Smooth muscle cell of the brain vasculature (primary cell): Measurements from ENCODE around the gene TULP1.
"Not testable (repeated sequence)": the region's sequence is repeated elsewhere in the genome, so short reads cannot be mapped to it uniquely, and the experiment has no call there.

Experiments
- DNase-seq: peaks from one replicate; pipeline ENCODE4 v3.0.0-alpha.2; 2012; ENCODE audit warnings: low read depth, low spot score

The TULP1 gene

GRCh38 chr6:35521235-35521634 lies 8.5 kb upstream of the TULP1 start:
- DNase-seq: no peak

GRCh38 chr6:35519313-35520015 lies 6.8 kb upstream of the TULP1 start:
- no peak for DNase-seq

- DNase-seq: no peak
Measured at GRCh38 chr6:35518566-35519312, 6.0 kb upstream of the TULP1 start.

GRCh38 chr6:35517978-35518377 lies 5.3 kb upstream of the TULP1 start:
- not testable (repeated sequence) for DNase-seq

- no peak for DNase-seq
Measured at GRCh38 chr6:35516712-35517111, 4.0 kb upstream of the TULP1 start.

- DNase-seq: not testable (repeated sequence)
Measured at GRCh38 chr6:35515939-35516338, 3.2 kb upstream of the TULP1 start.

GRCh38 chr6:35514587-35514986 lies 1.9 kb upstream of the TULP1 start:
- DNase-seq: no peak

- no peak for DNase-seq
Measured at GRCh38 chr6:35512006-35512405, 690 bp downstream of the TULP1 start.

GRCh38 chr6:35511562-35511941 lies 1.1 kb downstream of the TULP1 start:
- DNase-seq: no peak

- no peak for DNase-seq
Measured at GRCh38 chr6:35510916-35511561, 1.7 kb downstream of the TULP1 start.

- no peak for DNase-seq
Measured at GRCh38 chr6:35508542-35508941, 4.2 kb downstream of the TULP1 start.

GRCh38 chr6:35508027-35508426 lies 4.7 kb downstream of the TULP1 start:
- no peak for DNase-seq

- DNase-seq: no peak
Measured at GRCh38 chr6:35507221-35507620, 5.5 kb downstream of the TULP1 start.

GRCh38 chr6:35506536-35506935 lies 6.2 kb downstream of the TULP1 start:
- DNase-seq: no peak

GRCh38 chr6:35505999-35506412 lies 6.7 kb downstream of the TULP1 start:
- no peak for DNase-seq

- no peak for DNase-seq
Measured at GRCh38 chr6:35503534-35503933, 9.2 kb downstream of the TULP1 start.

- no peak for DNase-seq
Measured at GRCh38 chr6:35501784-35502183, 10.9 kb downstream of the TULP1 start.

GRCh38 chr6:35500782-35501181 lies 11.9 kb downstream of the TULP1 start:
- DNase-seq: no peak

GRCh38 chr6:35499372-35499771 lies 13.3 kb downstream of the TULP1 start:
- DNase-seq: no peak

- DNase-seq: no peak
Measured at GRCh38 chr6:35498422-35499067, 14.2 kb downstream of the TULP1 start.

GRCh38 chr6:35497571-35498421 lies 14.9 kb downstream of the TULP1 start:
- no peak for DNase-seq
